Activated CD8-positive, alpha-beta memory T cell treated with anti-CD3 and anti-CD28 coated beads, Interleukin-2, amount 50 U/mL, for 24 hours (primary cell): ENCODE results near the gene AMZ2.

Source experiments
- DNase-seq: peaks from one replicate; pipeline ENCODE4 v3.0.0-alpha.2; 2020; ENCODE audit errors: extremely low read depth

The AMZ2 gene

GRCh38 chr17:68291836-68292688 is 44.2 kb downstream of the AMZ2 start:
- DNase-seq, result peak; percentile 80

DNA sequence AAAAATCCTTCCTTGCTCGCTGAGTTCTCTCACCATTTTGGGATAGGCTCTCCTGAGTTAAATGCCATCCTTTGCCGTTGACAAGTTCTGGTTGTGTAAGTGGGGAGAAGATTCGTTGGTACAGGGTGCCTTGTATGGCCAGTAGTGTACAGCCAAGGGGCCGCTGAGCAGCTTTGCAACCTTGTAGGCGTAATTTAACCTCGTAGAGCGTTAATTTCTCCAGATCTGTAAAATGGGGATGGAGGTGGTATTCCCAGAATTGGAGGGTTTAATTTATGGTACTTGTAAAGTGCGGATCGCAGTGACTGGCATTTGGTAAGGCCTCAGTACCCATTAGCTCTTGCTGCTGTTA is 44.8 kb downstream of the AMZ2 start:
- DNase-seq, result no peak

- no peak for DNase-seq
Measured at GRCh38 chr17:68293490-68294195, 45.8 kb downstream of the AMZ2 start.

DNA sequence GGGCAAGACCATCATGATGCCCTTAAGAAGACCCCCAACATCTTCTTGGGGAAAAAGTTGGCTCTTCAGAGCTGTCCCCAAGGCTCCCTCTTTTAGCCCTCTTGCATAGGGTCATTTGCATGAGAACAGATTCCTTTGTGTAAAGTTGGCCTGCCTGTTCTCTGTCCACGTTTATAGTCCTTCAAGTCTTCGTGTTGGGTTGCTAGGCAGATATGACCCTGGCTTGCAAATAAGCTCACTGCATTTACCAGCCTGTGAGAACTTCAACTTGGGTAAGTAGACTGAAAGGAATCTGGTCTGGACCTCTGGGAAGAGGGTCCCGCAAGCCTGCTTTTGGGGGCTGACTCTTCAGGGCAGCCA is 46.3 kb downstream of the AMZ2 start:
- DNase-seq, result no peak

- DNase-seq, result no peak
Measured at GRCh38 chr17:68294617-68295016, 46.8 kb downstream of the AMZ2 start.

DNA sequence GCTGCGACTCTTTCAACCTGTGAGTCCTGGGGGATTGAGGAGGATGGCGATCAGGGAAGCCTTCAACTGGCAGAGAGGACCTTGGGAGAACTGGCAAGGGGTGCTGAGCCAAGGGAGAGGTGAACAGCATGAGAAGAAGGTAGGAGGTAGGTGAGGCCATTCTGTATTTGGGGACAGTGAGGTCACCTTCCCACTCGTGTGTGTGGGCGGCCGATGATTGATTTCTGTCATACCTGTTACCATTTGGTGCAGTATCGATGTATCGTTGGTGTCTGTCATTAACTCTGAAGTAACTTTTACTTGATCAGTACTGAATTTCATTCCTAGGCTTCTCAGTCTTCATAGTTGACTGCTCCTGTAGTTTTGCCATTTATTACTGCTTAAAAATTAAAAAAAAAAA is 47.2 kb downstream of the AMZ2 start:
- no peak for DNase-seq

GRCh38 chr17:68296217-68297191 is 48.7 kb downstream of the AMZ2 start:
- DNase-seq, result no peak

DNA sequence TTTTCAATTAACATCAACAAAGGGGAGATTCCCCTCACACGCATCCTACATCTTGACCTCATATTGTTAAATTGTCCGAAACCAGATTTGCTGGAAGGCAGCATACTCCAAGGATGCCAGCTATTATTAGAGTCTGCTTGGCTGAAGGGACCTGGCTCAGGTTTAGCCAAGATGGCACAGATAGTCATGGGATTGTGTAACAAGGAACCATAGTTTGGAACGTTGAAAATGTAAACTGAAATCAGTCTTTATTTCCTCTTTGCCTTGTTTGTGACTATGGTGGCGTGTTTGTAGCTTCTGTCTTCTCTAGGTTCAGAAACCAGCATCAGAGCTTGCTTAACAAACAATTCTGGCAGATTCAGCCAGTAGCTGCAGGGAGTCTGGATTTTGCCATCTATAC is 49.4 kb downstream of the AMZ2 start:
- DNase-seq, result no peak

DNA sequence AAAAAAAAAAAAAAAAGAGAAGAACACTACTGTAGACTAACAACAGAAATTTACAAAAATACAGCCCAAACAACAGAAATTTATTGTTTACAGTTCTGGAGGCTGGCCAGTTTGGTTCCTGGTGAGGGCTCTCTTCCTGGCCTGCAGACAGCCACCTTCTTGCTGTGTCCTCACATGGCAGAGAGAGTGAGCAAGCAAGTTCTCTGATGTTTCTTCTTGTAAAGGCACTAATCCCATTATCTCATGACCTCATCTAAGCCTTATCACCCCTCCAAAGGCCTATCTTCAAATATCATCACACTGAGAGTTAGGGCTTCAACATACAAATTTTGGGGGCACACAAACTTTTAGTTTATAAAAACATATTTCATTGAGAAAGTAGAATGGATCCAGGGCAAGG is 50.8 kb downstream of the AMZ2 start:
- DNase-seq, result no peak

DNA sequence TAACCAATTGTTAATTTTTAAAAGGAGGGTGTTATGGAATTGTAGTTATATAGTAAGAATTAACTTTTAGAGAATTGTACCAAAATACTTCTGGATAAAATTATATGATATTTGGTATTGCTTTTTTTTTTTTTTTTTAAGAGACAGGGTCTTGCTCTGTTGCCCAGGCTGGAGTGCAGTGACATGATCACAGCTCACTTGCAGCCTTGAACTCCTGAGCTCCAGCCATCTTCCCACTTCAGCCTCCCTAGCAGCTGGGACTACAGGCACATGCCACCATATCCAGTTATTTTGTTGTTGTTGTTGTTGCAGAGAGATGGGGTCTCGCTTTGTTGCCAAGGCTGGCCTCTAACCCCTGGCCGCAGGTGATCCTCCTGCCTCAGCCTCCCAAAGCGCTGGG is 52.0 kb downstream of the AMZ2 start:
- no peak for DNase-seq

- DNase-seq, result no peak
Measured at GRCh38 chr17:68301438-68301959, 53.7 kb downstream of the AMZ2 start.

- DNase-seq, result no peak
Measured at GRCh38 chr17:68302066-68302564, 54.3 kb downstream of the AMZ2 start.

GRCh38 chr17:68302666-68303065 is 54.8 kb downstream of the AMZ2 start:
- DNase-seq, result no peak

DNA sequence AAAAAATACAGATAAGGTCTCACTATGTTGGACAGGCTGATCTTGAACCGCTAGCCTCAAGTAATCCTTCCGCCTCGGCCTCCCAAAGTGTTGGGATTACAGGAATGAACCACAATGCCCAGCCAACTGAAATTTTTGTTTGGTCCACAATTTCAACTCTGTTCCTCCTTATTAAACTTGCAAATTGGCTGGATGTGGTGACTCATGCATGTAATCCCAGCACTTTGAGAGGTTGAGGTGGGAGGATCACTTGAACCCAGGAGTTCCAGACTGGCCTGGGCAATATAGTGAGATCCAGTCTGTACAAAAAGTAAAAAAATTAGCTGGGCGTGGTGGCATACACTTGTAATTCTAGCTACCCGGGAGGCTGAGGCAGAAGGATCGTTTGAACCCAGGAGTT is 56.9 kb downstream of the AMZ2 start:
- no peak for DNase-seq

- DNase-seq, result no peak
Measured at GRCh38 chr17:68305142-68305541, 57.3 kb downstream of the AMZ2 start.
